GM15510 (cell line): ENCODE data around the gene CYTH3.

Experiments
- POLR2A ChIP-seq: IDR thresholded peaks from 3 replicates; pipeline ENCODE4 v1.6.1; 2011; ENCODE audit warnings: borderline replicate concordance; ENCODE audit not compliant: insufficient read length; ENCODE audit errors: extremely low read depth

The CYTH3 gene

DNA sequence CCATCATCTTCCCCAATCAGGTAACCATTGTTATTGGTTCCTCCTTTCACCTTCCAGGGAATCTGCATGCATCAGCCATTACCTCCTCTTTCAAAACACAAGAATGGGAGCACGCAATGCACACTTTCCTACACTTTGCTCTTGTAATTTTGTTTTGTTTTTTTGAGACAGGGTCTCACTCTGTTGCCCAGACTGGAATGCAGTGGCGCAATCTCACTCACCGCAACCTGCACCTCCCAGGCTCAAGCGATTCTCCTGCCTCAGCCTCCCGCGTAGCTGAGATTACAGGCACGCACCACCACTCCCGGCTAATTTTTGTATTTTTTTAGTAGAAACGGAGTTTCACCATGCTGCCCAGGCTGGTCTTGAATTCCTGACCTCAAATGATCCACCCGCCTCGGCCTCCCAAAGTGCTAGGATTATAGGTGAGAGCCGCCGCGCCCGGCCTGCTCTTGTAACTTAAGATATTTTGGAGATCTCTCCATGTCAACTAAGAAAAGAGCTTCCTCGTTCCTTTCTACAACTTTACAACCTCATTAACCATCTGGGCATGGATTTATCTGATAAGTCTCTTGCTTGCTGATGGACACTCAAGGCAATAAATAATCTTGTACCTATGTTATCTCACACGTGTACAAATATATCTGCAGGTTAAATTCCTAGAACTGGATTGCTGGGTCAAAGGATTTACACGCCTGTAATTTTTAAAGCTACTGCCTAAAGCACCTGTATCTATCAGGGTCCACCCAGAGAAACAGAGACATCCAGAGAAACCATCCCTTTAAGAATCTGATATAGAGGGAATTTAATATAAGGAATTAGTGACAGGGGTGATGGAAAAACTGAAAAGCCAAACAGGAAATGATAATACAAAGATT, 4.2 kb downstream of the CYTH3 start:
- no peak for TF ChIP-seq POLR2A

DNA sequence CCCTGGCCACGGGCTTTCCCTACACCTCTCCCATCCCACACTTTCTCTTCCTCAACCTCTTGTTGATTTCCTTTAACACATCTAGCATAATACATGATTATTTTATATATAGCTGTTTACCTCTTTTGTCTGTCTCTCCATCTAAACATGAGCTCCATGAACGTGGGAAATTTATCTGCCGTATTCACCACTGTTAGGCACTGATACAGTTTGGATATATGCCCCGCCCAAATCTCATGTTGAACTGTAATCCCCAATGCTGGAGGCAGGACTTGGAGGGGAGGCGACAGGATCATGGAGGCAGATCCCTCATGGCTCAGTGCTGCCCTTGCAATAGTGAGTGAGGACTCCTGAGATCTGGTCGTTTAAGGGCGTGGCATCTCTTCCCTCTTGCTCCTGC, 5.7 kb downstream of the CYTH3 start:
- TF ChIP-seq POLR2A = no peak

DNA sequence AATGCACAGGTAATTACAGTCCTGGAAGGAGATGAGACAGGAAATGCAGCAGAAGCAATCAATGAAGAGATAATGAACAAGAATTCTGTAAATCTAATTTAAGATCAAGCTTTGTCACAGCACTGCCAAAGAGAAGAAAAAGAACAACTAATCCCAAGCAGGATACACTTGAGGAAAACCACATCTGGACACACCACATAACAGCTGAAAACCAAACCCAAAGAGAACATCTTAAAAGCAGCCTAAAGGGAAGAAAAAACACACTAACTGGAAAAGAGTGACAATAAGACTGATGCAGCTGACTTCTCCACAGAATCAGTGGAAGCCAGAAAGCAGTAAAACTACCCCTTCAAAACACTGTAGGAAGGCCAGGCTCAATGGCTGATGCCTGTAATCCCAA, 10.2 kb downstream of the CYTH3 start:
- no peak for TF ChIP-seq POLR2A

DNA sequence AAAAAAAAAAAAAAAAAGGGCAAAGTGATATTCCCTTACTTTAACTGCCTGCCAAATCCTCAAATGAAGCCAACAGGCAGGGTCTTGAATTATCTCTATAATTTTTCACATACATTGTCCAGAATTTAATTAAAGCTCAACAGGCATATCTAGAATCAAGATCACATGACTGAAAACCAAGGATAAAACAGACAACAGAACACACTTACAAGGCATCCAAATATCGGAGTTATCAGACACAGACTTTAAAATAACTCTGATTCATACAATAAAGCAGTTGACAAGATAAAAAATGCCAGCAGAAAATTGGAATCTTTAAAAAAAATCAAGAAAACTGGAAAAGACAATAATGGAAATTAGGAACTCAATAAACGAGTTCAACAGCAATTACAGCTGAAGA, 10.7 kb downstream of the CYTH3 start:
- no peak for TF ChIP-seq POLR2A

DNA sequence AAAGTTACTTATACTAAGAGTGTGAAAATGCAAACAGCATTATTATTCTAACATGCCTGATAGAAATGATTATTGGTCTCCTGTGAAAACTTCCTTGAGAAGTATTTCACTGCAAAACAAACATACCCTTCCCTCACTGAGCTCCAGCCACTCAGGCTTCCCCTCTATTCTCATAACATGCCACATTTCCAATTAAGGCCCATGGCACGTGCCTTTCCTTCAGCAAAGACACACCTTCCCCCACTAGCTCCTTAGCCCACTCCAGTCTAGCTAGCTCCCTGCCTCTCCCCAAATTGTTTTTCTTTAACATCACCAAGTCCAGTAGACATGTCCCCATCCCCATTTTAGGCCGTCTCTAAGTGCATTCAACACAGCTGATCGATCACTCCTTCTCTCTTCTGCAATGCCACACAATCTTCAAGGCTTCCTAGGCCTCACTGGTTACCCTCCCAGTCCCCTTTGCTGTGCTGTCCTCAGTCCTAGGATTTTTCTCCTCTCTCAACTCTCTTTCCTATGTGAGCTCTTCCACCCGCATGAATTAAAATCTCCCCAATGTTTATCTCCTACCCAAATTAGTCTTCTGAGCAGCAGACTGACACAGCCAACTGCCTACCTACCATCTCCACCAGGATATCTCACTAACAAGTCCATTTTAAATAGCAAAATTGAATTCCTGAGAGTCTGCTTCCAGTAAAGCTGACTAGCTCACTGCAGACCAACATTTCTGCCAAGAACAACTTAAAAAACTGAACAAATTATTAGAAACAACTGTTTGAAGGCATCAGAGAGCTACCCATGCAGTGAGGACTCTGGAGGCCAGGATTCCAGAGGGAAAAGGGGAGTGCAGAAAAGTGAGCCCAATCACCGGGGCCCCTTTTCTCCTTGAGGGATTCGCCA, 11.9 kb downstream of the CYTH3 start:
- TF ChIP-seq POLR2A = no peak

DNA sequence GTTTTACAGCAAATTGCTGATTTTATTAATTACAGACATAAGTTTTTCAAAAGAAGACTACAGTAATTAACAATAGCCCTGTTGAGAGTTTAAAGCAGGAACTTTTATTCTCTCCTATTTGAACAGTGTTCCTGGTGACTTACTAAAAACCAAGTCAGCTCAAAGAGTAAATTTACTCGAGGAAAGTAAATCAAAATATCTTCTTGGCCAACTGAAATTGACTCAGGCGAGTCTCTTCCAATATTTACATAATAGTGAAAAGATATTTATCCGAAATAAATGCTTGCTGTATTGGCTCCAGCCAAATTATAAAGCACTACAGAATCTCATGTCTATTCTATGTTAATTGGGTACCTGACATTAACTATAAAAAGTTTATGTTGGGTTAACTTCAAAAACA, 13.2 kb downstream of the CYTH3 start:
- no peak for TF ChIP-seq POLR2A

DNA sequence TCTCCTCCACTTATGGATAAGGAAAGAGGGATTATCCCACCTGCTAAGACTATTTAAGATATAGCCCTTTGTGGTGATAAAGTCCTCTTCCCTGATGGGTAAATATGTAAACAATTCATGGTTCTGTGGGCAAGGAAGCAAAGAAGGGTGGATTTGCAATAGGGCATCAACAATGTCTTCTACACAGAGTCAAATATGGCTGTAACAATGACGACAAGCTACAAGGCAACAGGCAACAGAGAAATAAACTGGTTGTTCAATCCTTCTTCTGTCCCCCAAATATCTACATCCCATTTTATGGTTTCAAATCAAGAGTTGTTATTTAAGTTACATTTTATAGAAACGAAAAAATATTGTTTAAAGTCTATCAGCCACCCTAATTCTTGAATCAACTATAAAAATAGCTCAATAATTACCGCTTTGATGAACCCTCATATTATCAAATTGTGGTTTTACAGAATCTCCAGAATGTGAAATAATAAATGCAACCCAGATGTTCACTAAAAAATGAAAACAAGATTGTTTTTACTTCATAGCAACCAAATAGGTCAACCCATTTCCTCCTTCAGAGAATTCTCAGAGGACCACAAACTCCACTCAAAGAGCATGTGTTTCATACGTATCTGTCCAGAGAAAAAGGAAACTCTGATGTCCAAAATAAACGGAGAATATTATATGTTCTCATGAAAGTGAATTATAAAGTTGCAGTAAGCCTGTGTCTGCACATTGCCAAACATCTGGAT, 13.8 kb downstream of the CYTH3 start:
- TF ChIP-seq POLR2A = no peak

DNA sequence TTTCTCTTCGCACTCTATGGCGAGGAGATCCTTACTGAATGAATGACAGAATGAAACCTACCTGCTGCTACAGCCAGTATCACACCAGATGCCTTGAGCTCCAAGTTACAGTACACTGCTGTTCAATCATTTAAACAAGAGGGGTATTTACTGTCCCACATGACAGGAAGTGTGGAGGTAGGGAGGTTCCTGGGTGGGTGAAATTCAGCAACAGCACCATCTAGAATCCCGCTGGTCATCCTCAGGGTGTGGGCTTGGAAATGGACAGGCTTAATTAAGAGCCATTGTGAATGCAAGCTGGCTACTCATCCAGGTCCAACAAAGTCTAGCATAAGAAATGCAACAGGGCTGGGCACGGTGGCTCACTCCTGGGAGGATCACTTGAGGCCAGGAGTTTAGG, 14.7 kb downstream of the CYTH3 start:
- no peak for TF ChIP-seq POLR2A

DNA sequence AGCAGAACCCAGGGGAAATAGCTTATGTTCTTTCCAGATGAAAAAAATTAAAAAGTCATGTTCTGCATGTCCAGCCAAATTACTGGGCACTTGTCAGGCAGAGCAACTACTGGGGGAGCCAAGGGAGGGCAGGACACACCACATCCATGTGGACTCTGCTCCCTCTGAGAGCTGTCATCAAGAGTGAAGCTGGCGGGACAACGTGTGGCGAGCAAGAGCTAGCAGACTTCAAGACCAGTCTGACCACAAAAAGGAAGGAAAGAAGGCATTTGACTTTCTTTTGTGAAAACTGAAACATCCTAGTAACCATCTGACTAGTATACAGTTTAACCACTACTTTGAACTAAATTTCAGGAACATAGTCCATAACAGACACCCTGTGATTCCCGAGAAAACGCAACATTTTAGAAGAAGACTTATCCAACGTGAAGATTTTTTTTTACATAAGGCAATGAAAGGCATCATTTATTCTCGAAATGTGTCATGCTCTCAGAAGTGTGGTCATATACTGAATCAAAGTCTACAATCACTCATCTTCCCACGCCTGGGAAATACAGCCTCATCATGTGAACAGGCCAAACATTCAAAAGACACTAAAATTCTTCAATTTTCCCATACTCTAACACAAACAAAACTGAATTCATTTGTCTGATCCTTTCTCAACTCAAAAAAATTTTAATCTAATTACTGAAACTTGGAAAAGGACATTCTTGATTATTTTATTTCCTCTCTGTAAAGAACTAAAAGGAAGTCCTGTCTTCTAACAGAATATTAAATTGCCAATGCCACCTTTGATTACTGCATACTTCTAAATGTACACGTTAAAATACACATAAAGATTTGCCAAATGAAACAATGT, 15.5 kb downstream of the CYTH3 start:
- TF ChIP-seq POLR2A = no peak

DNA sequence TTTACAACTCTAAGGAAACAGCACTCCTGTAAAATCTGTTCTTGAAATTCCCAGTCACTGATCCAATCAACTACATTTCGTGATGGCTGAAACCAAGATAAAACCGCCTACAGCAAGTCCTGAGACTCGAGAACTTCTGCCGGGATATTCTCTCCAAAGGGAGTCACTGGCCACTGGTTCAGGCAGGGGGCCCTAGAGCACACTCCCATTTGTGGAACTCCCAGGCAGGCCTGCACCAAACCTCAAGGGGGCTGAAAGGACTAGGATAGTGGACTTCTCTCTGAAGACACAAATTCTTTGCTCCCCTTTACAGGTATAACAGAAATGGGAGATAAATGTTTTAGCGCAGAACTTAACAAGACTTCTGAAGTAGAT, 16.3 kb downstream of the CYTH3 start:
- TF ChIP-seq POLR2A = no peak

DNA sequence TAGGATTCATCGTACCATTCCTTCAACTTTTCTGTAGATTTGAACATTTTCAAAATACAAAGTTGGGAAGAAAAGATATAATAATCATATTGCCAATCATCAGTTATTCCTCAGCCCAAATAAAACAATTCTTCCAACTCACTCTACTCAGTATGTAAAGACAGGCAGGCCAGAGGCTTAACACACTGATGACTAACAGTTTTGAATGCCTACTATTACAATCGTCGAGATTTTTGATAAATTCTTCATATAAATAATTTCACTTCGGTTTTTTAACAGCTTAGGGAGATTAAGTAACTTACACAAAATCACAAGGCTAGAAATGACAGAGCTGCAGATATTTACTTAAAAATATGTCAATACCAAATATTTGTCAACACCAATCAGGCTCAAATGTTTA, 17.6 kb downstream of the CYTH3 start:
- no peak for TF ChIP-seq POLR2A

DNA sequence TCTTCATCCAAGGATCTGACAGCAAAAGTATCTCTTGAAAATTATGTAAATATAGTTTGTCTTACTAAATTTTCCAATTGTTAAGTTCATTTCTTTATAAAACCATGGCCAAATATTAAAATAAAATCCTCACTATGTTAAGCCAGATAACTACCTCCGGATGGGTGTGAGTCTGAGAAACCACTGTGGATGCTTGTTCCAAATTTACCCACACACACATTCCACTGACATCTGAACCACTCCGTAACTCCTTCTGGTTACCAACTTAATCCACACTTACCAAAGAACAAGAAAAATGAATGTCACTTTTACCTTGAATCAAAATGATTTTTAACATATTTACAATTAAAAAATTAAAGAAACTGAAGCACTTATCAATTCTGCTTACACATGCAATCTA, 19.7 kb downstream of the CYTH3 start:
- TF ChIP-seq POLR2A = no peak

DNA sequence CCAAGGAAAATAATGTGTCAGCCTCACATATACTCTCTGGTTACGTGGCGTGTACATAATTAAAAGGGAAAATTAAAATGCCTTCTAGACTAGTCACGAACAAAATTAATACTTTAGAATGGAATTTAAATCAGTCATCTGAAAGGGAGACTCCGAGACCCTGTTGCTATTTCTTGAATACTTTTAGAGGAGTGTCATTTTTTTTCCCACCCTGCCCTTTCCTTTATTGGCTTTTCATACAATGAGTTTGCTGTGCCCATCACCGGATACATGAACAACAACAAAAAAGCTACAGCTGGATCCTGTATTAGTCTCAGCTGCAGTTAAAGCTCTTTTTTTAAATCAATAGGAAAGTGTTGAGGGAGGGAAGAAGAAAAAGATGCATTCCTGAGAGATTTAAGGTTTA, 20.1 kb downstream of the CYTH3 start:
- TF ChIP-seq POLR2A = no peak

DNA sequence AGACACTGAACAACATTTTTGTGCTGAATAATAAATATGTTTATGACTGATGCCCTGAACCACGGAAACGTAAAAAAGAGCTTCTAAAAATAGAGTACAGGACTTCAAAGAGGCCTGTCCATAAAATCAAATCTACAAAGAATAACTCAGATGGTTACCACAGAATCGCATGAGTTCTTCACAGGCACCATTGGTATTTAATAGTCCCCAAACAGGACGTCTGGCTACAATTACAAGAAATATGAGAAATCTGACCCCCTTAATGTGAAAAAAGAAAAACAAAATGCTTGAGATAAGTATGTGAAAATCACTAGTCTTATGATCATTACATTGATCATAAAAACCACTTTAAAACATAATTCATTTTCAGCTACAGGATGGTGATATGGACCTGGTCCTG, 20.8 kb downstream of the CYTH3 start:
- TF ChIP-seq POLR2A = no peak

DNA sequence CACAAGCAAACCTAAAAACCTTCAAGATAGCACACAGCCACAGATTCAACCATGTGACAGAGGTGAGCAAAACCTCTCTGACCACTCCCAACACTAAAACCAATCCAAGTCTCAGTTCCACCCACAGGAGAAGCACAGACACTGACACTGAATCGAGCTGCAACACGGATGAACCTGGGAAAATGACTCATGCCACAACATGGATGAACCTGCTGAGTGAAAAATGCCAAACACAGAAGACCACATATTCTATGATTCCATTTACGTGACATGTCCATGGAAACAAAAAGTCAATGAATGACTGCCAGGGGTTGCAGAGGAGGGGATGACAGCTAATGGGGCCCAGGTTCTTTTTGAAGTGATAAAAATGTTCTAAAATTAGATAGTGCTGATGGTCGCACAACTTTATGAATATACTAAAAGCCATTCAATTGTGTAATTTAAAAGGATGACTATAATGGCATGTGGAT, 22.0 kb downstream of the CYTH3 start:
- no peak for TF ChIP-seq POLR2A

DNA sequence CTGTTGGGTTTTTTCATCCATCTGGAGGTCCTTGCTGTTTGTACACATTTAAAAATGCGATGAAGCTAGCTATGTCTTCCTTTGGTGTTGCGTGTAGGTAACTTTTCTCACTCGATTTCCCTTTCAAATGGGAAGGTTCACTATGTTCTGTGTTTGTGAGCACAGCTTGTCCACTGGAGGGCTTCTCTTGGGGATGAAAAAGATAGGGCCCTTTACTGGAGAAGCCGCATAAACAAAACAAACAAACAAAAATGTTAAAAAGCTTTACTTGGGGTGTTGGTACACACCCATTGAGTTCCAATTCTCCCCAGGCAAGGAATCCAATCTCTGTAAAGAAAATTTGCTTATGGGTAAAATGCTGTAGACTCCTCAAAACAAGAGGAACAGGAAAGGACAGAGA, 23.4 kb downstream of the CYTH3 start:
- TF ChIP-seq POLR2A = no peak
